SK-N-MC (cell line): Measurements from ENCODE around the gene KBTBD4.

Experiments used
- EZH2 ChIP-seq: fragments of 200-600 bp; sonication (generic); IDR thresholded peaks from one replicate; pipeline ENCODE4 v1.6.1; 2017; ENCODE audit warnings: antibody characterized with exemption
- POLR2AphosphoS5 ChIP-seq: IDR thresholded peaks from 2 replicates; pipeline ENCODE4 v1.6.1; 2012; ENCODE audit warnings: mild to moderate bottlenecking, low read depth, low read length, borderline replicate concordance

DNA sequence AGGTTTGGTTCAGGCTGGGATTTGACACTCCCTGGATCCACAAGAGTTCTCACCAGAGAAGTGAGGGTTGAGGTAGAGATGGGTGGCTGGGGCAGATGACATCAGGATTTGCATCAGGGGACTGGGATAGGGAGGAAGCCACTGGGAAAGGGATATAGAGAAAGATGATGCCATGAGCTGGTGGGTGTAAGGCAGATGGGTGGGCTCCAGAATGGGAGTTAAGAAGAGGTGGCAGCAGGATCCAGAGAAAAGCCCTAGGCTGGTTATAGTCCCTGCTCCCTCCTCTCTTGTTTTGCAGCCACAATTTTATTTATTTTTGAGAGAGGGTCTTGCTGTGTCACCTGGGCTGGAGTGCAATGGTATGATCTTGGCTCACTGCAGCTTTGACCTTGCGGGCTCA lies 17.2 kb upstream of the KBTBD4 start:
- TF ChIP-seq EZH2 (no peak), POLR2AphosphoS5 (no peak)
